K562 (cell line): Measurements from ENCODE around the gene PPIAL4G. TPM values are rescaled to one million over a fixed set of nuclear protein-coding genes. Genes with fewer than 3 reads are reported as not detected.
"Not testable (repeated sequence)": the region's sequence is repeated elsewhere in the genome, so short reads cannot be mapped to it uniquely, and the experiment has no call there.

Experiments
- ATAC-seq: fragments of 200-7000 bp; cut with Tn5 transposase; 3 replicates; pipeline ENCODE4 v1.9.1; 2020; ENCODE audit warnings: moderate library complexity
- BruUV-seq: library from RNA; stranded (reverse); fragments of 400-500 nt; replicated peaks from 2 replicates; lab custom pipeline; 2021; lab: Mats Ljungman, UMichigan
- CTCF ChIA-PET: fragments of 300-600 bp; formaldehyde crosslinking; extraction: SDS; loops from one replicate; lab custom pipeline; 2021; ENCODE audit warnings: low intra/inter-chr PET ratio; lab: Yijun Ruan, JAX
- POLR2A ChIA-PET: fragments of 300-600, 350-650 bp; sonication (Branson Sonifier 250); formaldehyde crosslinking; extraction: SDS; loops from one replicate; lab custom pipeline; 2021; ENCODE audit warnings: antibody characterized with exemption, inconsistent platforms; lab: Yijun Ruan, JAX
- DNase-seq, 4 experiments: peaks; one replicate each; pipeline versions ENCODE4 v3.0.0 to v3.0.0-alpha.2; 2011 to 2018; ENCODE audit warnings: low spot score in 3 of 4, mixed read lengths in 3 of 4; ENCODE audit errors: extremely low read depth in 1 of 4
- FAIRE-seq: peaks from 2 replicates; lab custom pipeline; 2011; peaks lifted over from hg19 to GRCh38; lab: Jason Lieb, UNC
- H2AFZ ChIP-seq: 2 replicates; pipeline ENCODE4 v1.6.0; 2011; ENCODE audit warnings: low read depth, low read length, control low read depth, inconsistent platforms
- H3K27ac ChIP-seq: fragments of 200-600 bp; 3 replicates; pipeline ENCODE4 v1.8.0; 2011; ENCODE audit warnings: low read depth, mild to moderate bottlenecking, control low read depth, inconsistent platforms, low read length, moderate library complexity, mixed read lengths; ENCODE audit errors: extremely low read depth
- H3K27me3 ChIP-seq, 2 experiments: fragments of 300-600 bp in 1 of 2; 2 replicates in 1 of 2; 3 replicates in 1 of 2; pipeline versions ENCODE4 v1.6.0 to v1.8.0; 2011; ENCODE audit warnings: inconsistent platforms in 2 of 2, low read length in 2 of 2, mild to moderate bottlenecking in 1 of 2, mixed read lengths in 1 of 2, moderate library complexity in 1 of 2; ENCODE audit not compliant: control insufficient read depth in 2 of 2, insufficient read depth in 2 of 2
- H3K36me3 ChIP-seq: fragments of 300-600 bp; 3 replicates; pipeline ENCODE4 v1.8.0; 2011; ENCODE audit warnings: mild to moderate bottlenecking, low read length, inconsistent platforms; ENCODE audit not compliant: control insufficient read depth, insufficient read depth
- H3K4me1 ChIP-seq, 2 experiments: fragments of 200-600 bp in 1 of 2; replicated peaks in 1 of 2; 2 replicates in 1 of 2; 3 replicates in 1 of 2; pipeline versions ENCODE4 v1.5.1 to v1.8.0; 2011; ENCODE audit warnings: inconsistent platforms in 2 of 2, low read length in 2 of 2, mild to moderate bottlenecking in 1 of 2, mixed read lengths in 1 of 2, moderate library complexity in 1 of 2; ENCODE audit not compliant: control insufficient read depth in 2 of 2, insufficient read depth in 2 of 2
- H3K4me2 ChIP-seq: 2 replicates; pipeline ENCODE4 v1.6.1; 2011; ENCODE audit warnings: low read length, control low read depth, inconsistent platforms, mixed read lengths; ENCODE audit not compliant: insufficient read depth
- H3K4me3 ChIP-seq: fragments of 200-600 bp; sonication (generic), shearing (Covaris generic); 2 replicates; pipeline ENCODE4 v1.5.1; 2016; ENCODE audit warnings: control low read depth, inconsistent platforms
- H3K79me2 ChIP-seq: fragments of 200-600 bp; 3 replicates; pipeline ENCODE4 v1.8.0; 2011; ENCODE audit warnings: low read length, inconsistent platforms; ENCODE audit not compliant: control insufficient read depth, insufficient read depth
- H3K9ac ChIP-seq, 2 experiments: 2 replicates each; pipeline versions ENCODE4 v1.6.0 to v1.6.1; 2011; ENCODE audit warnings: low read depth in 2 of 2, low read length in 2 of 2, control low read depth in 1 of 2, inconsistent platforms in 1 of 2, mild to moderate bottlenecking in 1 of 2, mixed read lengths in 1 of 2; ENCODE audit not compliant: insufficient read depth in 1 of 2
- H3K9me1 ChIP-seq: one replicate; pipeline ENCODE4 v1.6.0; 2011; ENCODE audit warnings: inconsistent platforms, mild to moderate bottlenecking, low read length, moderate library complexity; ENCODE audit not compliant: control insufficient read depth, insufficient read depth
- H3K9me3 ChIP-seq: replicated peaks from 2 replicates; pipeline ENCODE4 v1.5.1; 2011; ENCODE audit warnings: low read depth, low read length, inconsistent platforms; ENCODE audit not compliant: control insufficient read depth, insufficient read depth
- H4K20me1 ChIP-seq: replicated peaks from 2 replicates; pipeline ENCODE4 v1.6.1; 2011; ENCODE audit warnings: low read length, inconsistent platforms, mixed read lengths; ENCODE audit not compliant: control insufficient read depth, insufficient read depth
- RBFOX2 ChIP-seq: fragments of 200-400 bp; formaldehyde crosslinking; IDR thresholded peaks from 2 replicates; pipeline ENCODE4 v1.6.1; 2017; ENCODE audit warnings: low read depth, mild to moderate bottlenecking, low read length, moderate library complexity
- WGBS: fragments of 100-300 bp; shearing (Covaris generic); methylation state at CpG from one replicate; pipeline ENCODE4 v1.1.6; 2016; ENCODE audit warnings: low coverage, mixed read lengths; ENCODE audit not compliant: insufficient coverage; ENCODE audit errors: missing lambda C conversion rate; 5-methylcytosine and 5-hydroxymethylcytosine counted together
- in situ Hi-C: fragments of 300-500 bp; cut with MboI; formaldehyde crosslinking; loops from 4 replicates; pipeline ENCODE4 v1.15.0; 2018; ENCODE audit warnings: inconsistent platforms, mixed read lengths
- intact Hi-C: fragments of 100-400 bp; cut with micrococcal nuclease; formaldehyde crosslinking; loops from 2 replicates; pipeline ENCODE4 v1.14.2; 2022
- polyA plus RNA-seq, 8 experiments: library from polyadenylated mRNA; depleted of rRNA in 4 of 8; stranded (reverse) in 5 of 8; unstranded in 3 of 8; fragments of >200 nt; fragmentation: Nextera tagmentation in 2 of 8; fragmentation: Illumina TruSeq in 1 of 8; extraction: Ambion mirVana in 2 of 8; extraction: Trizol in 1 of 8; gene quantifications; 2 replicates each; pipeline versions ENCODE4 v1.2.1 to v1.2.3, GENCODE V29; 2011 to 2014; ENCODE audit warnings: inconsistent platforms in 1 of 8, missing spikeins in 1 of 8
- total RNA-seq, 7 experiments: library from RNA; depleted of rRNA in 6 of 7; stranded (reverse); fragments of >200 nt in 6 of 7; fragmentation: Illumina TruSeq in 2 of 7; extraction: Trizol in 2 of 7; gene quantifications; 2 replicates each; pipeline versions ENCODE4 v1.2.1 to v1.2.3, GENCODE V29; 2011 to 2021; ENCODE audit warnings: low replicate concordance in 1 of 7

PPIAL4G gene
- total and polyA plus RNA-seq, 9 of the 15 experiments (the other 6 are each of a cell fraction or from before 2014, with no cell fraction given), result not detected

GRCh38 chr1:148458398-148458797 lies 24.7 kb downstream of the PPIAL4G start:
- H3K9me1 ChIP-seq, H4K20me1 ChIP-seq, DNase-seq, H3K27me3 ChIP-seq, CTCF ChIA-PET, intact Hi-C loops, H3K79me2 ChIP-seq, H3K4me1 ChIP-seq, H3K27ac ChIP-seq, BruUV-seq, ATAC-seq: not testable (repeated sequence)
- in situ Hi-C loops, result loop anchor here (25.0 kb wide), 1 partner anchor 1129 kb away; the partner anchor contains the start of gene PPIAL4C
- 28% methylated on average over 7 of the region's 11 CpGs for WGBS
- TF ChIP-seq RBFOX2, result 0 out of 2 replicates have a peak, but pooled peaks have one; percentile 5
- TF ChIP-seq, all 486 proteins: peak for 1; not testable (repeated sequence) for 485
- FAIRE-seq, POLR2A ChIA-PET, H3K4me2 ChIP-seq, H3K9ac ChIP-seq, H3K9me3 ChIP-seq, H3K4me3 ChIP-seq, H3K36me3 ChIP-seq, H2AFZ ChIP-seq: not testable (repeated sequence)

DNA sequence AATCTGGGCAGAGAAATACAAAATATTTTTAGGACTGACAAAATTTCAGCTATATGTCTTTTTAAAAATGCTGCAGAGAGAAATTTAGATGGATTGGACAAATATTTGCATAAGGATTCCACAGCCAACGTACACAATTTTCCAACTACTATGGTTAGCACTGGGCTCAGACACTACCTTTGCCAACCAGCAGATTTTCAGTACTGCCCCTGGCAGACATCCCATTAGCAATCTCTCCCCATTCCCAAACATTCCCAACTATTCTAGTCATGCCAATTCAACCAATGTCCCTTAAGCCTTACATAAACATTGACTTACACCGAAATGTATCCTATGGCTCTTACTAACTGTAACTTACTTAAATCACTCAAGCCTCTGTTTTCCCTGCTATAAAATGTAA lies 30.3 kb downstream of the PPIAL4G start:
- H3K27me3 ChIP-seq, H3K27ac ChIP-seq, H3K9ac ChIP-seq, H3K4me2 ChIP-seq, BruUV-seq, FAIRE-seq, ATAC-seq, H3K4me1 ChIP-seq, H4K20me1 ChIP-seq, DNase-seq, CTCF ChIA-PET, H3K36me3 ChIP-seq, H3K4me3 ChIP-seq, H3K9me1 ChIP-seq, H2AFZ ChIP-seq, H3K9me3 ChIP-seq, H3K79me2 ChIP-seq, POLR2A ChIA-PET, intact Hi-C loops: not testable (repeated sequence)
- 6% methylated on average over 2 of the region's 2 CpGs for WGBS
- in situ Hi-C loops, result loop anchor here (25.0 kb wide), 1 partner anchor 1134 kb away; the partner anchor contains the start of gene PPIAL4C
